DMS79 (cell line): ENCODE results near the gene GFM2.
"Not testable (repeated sequence)": the region's sequence is repeated elsewhere in the genome, so short reads cannot be mapped to it uniquely, and the experiment has no call there.

Source experiments
- DNase-seq: peaks from one replicate; lab custom pipeline; 2025; lab: John Stamatoyannopoulos, UW

GFM2 gene

DNA sequence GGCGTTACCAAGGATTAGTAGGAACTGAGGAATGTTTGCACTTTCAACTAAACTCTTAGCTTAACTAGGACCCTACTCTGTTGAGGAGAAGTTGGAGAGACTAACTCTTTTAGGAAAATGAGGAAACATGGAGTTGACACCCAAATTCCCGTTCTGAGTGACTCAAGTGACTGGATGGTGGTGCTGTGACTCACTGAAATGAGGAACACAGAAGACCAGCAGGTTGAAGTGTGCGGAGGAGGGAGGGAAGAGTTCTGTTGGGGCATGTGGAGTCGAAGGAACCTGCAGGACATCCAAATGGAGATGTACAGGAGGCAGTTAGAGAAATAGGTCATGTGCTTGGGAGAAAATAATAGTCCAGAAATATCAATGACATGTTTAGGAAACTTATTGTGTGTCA lies 73.7 kb downstream of the GFM2 start:
- no peak for DNase-seq

DNA sequence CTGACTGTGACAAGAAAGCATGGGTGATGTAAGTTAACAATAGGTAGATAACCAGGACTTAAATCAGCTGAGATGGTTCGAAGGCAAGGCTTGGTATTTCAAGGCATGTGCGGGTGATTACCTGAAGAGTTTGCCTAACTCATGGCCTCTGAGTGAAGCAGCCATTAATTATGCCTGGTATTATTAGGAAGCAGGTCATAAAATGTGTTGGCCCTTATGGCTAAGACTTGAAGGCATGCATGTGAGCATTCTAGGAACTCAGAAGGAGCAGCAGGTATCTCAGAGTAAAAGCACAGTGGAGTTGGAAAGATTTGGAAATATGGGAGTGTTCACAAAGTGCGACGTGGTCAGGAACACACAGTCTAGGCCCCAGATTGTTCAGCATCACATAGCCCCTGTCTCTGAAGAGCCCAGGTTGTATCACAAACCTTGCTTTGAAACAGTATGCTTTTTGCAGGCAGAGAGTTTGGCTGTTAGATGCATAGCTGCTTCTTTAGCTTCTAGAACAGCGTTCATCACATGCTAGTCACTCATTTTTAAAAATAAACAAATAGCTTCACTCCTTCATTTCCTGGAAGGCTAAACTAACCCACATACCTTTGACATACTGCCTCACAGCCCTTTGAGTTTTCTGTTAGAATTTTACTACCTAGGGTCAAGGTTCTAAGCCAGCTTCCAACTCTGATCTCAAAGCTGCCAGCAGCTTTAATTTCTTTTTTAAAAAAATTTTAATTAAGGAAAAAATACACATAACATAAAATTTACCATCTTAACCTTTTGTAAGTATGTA lies 79.8 kb downstream of the GFM2 start:
- DNase-seq, result no peak

GRCh38 chr5:74685979-74686631 lies 80.8 kb downstream of the GFM2 start:
- no peak for DNase-seq

DNA sequence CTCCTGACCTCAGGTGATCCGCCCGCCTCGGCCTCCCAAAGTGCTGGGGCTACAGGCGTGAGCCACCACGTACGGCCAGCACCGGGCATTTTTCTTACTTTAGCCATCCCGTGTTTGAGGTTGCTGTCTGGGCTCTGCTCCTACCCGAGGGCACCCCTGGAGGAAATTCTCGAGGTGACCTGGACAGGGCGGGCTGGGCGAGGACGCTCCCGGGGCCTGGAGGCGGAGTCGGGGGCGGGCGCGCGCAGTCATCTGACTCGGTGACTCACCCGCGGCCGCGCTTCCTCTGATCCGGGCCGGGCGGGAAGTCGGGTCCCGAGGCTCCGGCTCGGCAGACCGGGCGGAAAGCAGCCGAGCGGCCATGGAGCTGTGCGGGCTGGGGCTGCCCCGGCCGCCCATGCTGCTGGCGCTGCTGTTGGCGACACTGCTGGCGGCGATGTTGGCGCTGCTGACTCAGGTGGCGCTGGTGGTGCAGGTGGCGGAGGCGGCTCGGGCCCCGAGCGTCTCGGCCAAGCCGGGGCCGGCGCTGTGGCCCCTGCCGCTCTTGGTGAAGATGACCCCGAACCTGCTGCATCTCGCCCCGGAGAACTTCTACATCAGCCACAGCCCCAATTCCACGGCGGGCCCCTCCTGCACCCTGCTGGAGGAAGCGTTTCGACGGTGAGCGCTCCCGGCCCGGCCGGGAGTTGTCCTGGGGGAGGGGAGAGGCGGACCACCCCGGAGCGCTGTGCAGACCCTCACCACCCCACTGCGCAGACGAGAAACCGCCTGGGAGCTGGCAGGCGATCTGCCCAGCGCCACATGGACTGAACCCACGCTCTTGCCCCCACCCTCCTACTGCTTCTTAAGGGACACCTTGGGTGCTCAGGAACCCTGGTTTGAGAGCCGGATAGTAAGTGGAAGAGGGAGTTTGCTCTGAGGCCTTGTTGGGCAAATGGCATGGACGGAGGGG lies 81.7 kb downstream of the GFM2 start, which contains the start of gene HEXB:
HEXB (plus strand) TSS at position 334 of the 952 bp plus-strand sequence; CDS start at position 362, 28 bp downstream.
- DNase-seq, result peak; percentile 47

DNA sequence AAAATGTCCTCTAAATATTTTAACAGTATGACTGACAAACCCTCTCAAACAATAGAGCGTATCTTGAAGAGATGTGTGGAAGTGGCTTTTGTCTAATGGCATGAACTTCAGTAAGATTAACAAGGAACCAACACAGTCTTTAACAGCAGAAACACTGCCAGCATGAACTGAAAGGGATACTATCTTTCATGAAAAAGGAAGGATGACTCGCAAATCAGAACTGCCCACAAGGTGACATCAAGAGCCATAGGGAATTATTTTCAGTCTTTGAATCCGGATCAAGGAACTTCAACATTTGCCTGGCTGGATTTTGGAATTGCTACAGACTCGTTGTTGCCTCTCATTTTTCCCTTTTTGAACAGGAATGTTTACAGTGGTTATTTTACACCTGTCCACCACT lies 87.0 kb downstream of the GFM2 start:
- DNase-seq, result no peak

- DNase-seq, result not testable (repeated sequence)
Measured at GRCh38 chr5:74679300-74679699, 87.6 kb downstream of the GFM2 start.

DNA sequence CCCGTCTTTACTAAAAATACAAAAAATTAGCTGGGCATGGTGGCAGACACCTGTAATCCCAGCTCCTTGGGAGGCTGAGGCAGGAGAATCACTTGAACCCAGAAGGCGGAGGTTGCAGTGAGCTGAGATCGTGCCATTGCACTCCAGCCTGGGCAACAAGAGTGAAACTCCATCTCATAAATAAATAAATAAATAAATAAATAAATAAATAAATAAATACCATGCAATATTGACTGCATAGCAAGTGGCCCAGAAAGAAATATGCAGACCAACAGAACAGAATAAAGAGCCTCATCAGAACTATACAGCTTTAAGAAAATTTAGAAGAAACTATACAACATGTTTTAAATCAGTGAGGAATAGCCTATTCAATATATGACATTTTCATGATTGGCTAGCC lies 88.8 kb downstream of the GFM2 start:
- DNase-seq, result not testable (repeated sequence)

GRCh38 chr5:74676466-74676865 lies 90.5 kb downstream of the GFM2 start:
- DNase-seq, result not testable (repeated sequence)

DNA sequence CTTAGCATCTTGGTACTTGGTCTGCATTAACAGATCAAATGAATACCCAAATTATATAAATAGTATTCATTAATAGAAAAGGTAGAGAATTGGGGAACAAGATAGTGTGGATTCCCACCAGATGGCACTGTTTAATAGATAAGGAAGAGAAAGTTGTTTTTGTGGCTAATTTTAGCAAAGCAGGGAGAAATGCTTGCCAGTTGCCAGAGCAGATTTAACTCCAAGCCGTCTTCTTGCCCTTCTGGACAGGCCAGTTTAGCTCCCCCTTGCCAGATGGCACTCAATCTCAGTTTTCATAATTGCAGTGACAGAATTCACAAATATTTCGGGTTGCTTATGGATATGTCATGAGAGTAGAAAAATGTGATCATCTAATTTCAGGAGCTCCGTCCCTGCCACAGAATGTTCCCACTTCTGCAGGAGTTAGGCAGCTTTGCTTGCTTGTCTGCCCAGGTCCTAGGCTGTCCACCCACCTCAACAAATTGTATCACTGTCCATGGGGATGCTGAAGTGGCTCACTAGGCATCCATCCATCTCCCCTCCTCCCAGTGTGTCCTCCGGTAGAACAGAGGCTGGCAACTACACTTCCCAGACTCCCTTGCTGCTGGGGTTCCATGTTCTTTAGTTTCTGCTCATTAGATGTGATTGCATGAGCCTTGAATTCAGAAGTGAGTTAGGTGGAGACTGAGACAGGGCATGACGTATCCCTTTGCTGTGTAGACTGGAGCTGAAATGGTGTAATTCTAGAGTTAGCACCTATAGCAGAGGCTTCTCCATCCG lies 93.7 kb downstream of the GFM2 start:
- no peak for DNase-seq

GRCh38 chr5:74672215-74672877 lies 94.6 kb downstream of the GFM2 start:
- DNase-seq, result no peak
